ENCODE measurements around the gene EWSR1.
"Not testable (repeated sequence)": the region's sequence is repeated elsewhere in the genome, so short reads cannot be mapped to it uniquely, and the experiment has no call there.

The EWSR1 gene
- long read RNA-seq, transcript EWSR1-202 (16 exons, 1,989 nt), result minor isoform, 9 of 961 reads
- long read RNA-seq, transcript EWSR1-207 (17 exons, 2,207 nt), result major isoform, 394 of 961 reads
- long read RNA-seq, transcript EWSR1-206 (17 exons, 2,654 nt), result minor isoform, 260 of 961 reads
- long read RNA-seq, partial matches to known transcripts, result 170 of 961 reads
- long read RNA-seq, other reads (novel, unspliced or antisense), result 117 of 961 reads

- no peaks in the 10 kb centered on the region for H3K27me3 ChIP-seq (ENCODE audit: insufficient read depth, poor library complexity, severe bottlenecking)
- DNase-seq (ENCODE audit: low read depth in 1 of 2, low spot score in 1 of 2), result peak; percentile 96 to 97
- H3K4me3 ChIP-seq (replicated peaks; ENCODE audit: insufficient read depth, low read length), result peak within 1 kb of the TSS; percentile 82
- H3K27ac ChIP-seq (replicated peaks), result peak within 1 kb of the TSS; percentile 100
- no peak for TF ChIP-seq SPI1 (IDR thresholded peaks at IDR 0.05; ENCODE audit: borderline replicate concordance, low read depth)
- TF ChIP-seq POLR2AphosphoS5 (IDR thresholded peaks at IDR 0.05; ENCODE audit: low read depth), result peak; percentile 84; the same call in 1 of the 2 replicates
- TF ChIP-seq, protein P1, sequence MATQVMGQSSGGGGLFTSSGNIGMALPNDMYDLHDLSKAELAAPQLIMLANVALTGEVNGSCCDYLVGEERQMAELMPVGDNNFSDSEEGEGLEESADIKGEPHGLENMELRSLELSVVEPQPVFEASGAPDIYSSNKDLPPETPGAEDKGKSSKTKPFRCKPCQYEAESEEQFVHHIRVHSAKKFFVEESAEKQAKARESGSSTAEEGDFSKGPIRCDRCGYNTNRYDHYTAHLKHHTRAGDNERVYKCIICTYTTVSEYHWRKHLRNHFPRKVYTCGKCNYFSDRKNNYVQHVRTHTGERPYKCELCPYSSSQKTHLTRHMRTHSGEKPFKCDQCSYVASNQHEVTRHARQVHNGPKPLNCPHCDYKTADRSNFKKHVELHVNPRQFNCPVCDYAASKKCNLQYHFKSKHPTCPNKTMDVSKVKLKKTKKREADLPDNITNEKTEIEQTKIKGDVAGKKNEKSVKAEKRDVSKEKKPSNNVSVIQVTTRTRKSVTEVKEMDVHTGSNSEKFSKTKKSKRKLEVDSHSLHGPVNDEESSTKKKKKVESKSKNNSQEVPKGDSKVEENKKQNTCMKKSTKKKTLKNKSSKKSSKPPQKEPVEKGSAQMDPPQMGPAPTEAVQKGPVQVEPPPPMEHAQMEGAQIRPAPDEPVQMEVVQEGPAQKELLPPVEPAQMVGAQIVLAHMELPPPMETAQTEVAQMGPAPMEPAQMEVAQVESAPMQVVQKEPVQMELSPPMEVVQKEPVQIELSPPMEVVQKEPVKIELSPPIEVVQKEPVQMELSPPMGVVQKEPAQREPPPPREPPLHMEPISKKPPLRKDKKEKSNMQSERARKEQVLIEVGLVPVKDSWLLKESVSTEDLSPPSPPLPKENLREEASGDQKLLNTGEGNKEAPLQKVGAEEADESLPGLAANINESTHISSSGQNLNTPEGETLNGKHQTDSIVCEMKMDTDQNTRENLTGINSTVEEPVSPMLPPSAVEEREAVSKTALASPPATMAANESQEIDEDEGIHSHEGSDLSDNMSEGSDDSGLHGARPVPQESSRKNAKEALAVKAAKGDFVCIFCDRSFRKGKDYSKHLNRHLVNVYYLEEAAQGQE (IDR thresholded peaks at IDR 0.05; ENCODE audit: insufficient replicate concordance, low read depth), result peak; percentile 66
- no peak for TF ChIP-seq GABPA (IDR thresholded peaks at IDR 0.05; ENCODE audit: low read depth)
- TF ChIP-seq, protein P2, sequence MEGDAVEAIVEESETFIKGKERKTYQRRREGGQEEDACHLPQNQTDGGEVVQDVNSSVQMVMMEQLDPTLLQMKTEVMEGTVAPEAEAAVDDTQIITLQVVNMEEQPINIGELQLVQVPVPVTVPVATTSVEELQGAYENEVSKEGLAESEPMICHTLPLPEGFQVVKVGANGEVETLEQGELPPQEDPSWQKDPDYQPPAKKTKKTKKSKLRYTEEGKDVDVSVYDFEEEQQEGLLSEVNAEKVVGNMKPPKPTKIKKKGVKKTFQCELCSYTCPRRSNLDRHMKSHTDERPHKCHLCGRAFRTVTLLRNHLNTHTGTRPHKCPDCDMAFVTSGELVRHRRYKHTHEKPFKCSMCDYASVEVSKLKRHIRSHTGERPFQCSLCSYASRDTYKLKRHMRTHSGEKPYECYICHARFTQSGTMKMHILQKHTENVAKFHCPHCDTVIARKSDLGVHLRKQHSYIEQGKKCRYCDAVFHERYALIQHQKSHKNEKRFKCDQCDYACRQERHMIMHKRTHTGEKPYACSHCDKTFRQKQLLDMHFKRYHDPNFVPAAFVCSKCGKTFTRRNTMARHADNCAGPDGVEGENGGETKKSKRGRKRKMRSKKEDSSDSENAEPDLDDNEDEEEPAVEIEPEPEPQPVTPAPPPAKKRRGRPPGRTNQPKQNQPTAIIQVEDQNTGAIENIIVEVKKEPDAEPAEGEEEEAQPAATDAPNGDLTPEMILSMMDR (IDR thresholded peaks at IDR 0.05; ENCODE audit: insufficient read depth, low read length), result no peak
These were observed at the start of gene EWSR1, which contains the start of gene RHBDD3 for GRCh38 chr22:29267858-29268510. EWSR1 (plus strand) TSS chr22:29268268; CDS start chr22:29268337, 69 bp downstream. RHBDD3 (minus strand) TSS chr22:29267981; CDS start chr22:29265626, 2,355 bp downstream.

- H3K27ac ChIP-seq (replicated peaks), result no peak overlapping the region
- no peak for DNase-seq (ENCODE audit: low read depth in 1 of 2, low spot score in 1 of 2)
- TF ChIP-seq, protein P1 (IDR thresholded peaks at IDR 0.05; ENCODE audit: insufficient replicate concordance, low read depth), result no peak
- no peak for TF ChIP-seq POLR2AphosphoS5 (IDR thresholded peaks at IDR 0.05; ENCODE audit: low read depth)
- TF ChIP-seq SPI1 (IDR thresholded peaks at IDR 0.05; ENCODE audit: borderline replicate concordance, low read depth), result no peak
- H3K27me3 ChIP-seq (ENCODE audit: insufficient read depth, poor library complexity, severe bottlenecking), result no peaks in the 10 kb centered on the region
- H3K4me3 ChIP-seq (replicated peaks; ENCODE audit: insufficient read depth, low read length), result no peak overlapping the region
These were observed 49.2 kb upstream of the EWSR1 start for GRCh38 chr22:29218758-29219408.

DNA sequence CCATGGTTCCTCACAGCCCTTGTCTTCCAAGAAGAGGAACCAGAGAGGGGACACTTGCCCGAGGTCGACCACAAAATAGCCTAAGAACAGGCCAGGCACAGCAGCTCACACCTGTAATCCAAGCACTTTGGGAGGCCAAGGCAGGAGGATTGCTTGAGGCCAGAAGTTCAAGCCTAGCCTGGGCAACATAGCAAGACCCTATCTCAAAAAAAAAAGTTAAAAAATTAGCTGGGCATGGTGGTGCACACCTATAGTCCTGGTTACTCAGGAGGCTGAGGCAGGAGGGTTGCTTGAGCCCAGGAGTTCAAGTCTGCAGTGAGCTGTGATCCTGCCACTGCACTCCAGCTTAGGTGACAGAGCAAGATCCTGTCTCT is 48.7 kb upstream of the EWSR1 start:
- not testable (repeated sequence) for H3K4me3 ChIP-seq (replicated peaks; ENCODE audit: insufficient read depth, low read length); H3K27me3 ChIP-seq (ENCODE audit: insufficient read depth, poor library complexity, severe bottlenecking); H3K27ac ChIP-seq (replicated peaks); DNase-seq (ENCODE audit: low read depth in 1 of 2, low spot score in 1 of 2)

DNA sequence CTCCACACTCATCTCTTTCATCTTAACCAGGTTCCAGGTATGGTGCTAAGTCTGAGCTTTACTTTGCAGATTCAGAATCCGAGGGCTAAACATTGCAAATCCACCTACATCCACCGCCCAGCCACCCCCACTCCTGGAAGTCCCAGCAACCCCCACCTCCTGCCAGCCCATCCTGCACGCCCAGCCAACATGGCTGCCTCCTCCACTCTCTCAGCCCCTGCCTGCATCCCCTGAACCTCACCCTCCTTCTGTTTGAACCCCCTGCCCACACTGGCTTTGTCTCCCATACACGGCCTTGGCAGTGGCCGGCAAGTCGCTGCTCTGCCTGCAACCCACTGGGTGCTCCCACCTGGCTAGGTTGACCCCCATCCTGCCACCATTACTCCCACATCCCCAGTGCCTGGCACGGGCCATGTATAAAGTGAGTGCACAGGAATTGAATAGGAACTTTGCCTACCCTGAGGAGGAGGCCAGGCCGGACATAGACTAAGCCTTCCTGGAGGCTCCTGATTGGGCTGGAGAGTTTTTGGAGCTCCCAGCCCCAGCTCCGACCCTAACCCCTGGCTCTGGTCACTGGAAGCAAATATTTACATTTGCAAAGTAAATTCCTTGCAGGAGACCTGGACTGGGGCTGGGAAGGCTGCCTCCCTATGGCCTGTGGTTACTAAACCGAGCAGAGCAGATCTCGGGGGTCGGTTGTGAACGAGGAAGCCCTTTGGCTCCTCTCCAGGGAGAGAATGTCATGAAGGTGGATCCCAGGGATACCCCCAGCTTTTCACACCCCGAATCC is 48.0 kb upstream of the EWSR1 start:
- TF ChIP-seq GABPA (IDR thresholded peaks at IDR 0.05; ENCODE audit: low read depth), result no peak
- TF ChIP-seq, protein P1 (IDR thresholded peaks at IDR 0.05; ENCODE audit: insufficient replicate concordance, low read depth), result no peak
- DNase-seq (ENCODE audit: low read depth in 1 of 2, low spot score in 1 of 2), result no peak
- Histone ChIP-seq H3K27me3 (ENCODE audit: insufficient read depth, poor library complexity, severe bottlenecking) (no peaks in the 10 kb centered on the region), H3K27ac (replicated peaks) (no peak overlapping the region), H3K4me3 (replicated peaks; ENCODE audit: insufficient read depth, low read length) (no peak overlapping the region)

Data from HL-60 (cell line).